Measurements from ENCODE around the gene CADPS. TPM values are rescaled to one million over a fixed set of nuclear protein-coding genes. Genes with fewer than 3 reads are reported as not detected.

Gene CADPS
- total and polyA plus RNA-seq, 9 donors, result 0.47 to 4.4 (median 1.6) TPM

DNA sequence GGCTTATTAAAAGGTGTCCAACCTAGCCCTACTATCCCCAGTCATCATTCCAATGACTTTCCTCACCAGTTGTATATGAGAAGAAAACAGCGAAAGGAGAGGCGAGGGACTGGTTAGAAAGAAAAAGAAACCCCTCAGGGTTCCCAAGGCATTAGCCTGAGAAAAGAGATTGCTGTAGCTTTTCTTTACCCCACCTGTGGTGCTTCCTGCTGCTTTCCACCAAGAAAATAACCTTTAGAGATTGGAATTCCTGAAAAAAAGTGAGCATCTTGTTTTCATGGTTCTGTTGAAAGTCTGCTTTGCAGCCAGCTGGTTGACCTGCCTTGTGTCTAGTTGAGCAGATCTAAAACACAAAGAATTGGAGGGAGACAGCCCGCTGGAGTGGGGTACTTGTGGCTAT is 196.4 kb downstream of the CADPS start:
- no CpG with 5 or more reads among the region's 3 CpGs for WGBS (ENCODE audit: insufficient coverage)
- Histone ChIP-seq H3K36me3 (ENCODE audit: control insufficient read depth, insufficient read depth, low read length) (no peaks in the 10 kb centered on the region), H3K9me3 (replicated peaks; ENCODE audit: control insufficient read depth, low read depth, low read length) (no peaks in the 10 kb centered on the region)

GRCh38 chr3:62677926-62678325 is 197.3 kb downstream of the CADPS start:
- no peaks in the 10 kb centered on the region for H3K9me3 ChIP-seq (replicated peaks; ENCODE audit: control insufficient read depth, low read depth, low read length)
- no peak overlapping the region for H3K27ac ChIP-seq (ENCODE audit: low read length)
- no peak for DNase-seq
- no peak overlapping the region for H3K4me3 ChIP-seq (ENCODE audit: low read length)
- WGBS (ENCODE audit: insufficient coverage), result no CpG with 5 or more reads among the region's 1 CpG
- H3K4me1 ChIP-seq (ENCODE audit: control insufficient read depth, insufficient read depth, low read length), result no peaks in the 10 kb centered on the region
- H3K36me3 ChIP-seq (ENCODE audit: control insufficient read depth, insufficient read depth, low read length), result no peaks in the 10 kb centered on the region
- no peaks in the 10 kb centered on the region for H3K27me3 ChIP-seq (ENCODE audit: control insufficient read depth, insufficient read depth, low read length)

More for the DNA sequence above, 196.4 kb downstream of the CADPS start:
- Histone ChIP-seq H3K4me1 (ENCODE audit: control insufficient read depth, insufficient read depth, low read length) (no peaks in the 10 kb centered on the region), H3K4me3 (ENCODE audit: low read length) (no peak overlapping the region), H3K27me3 (ENCODE audit: control insufficient read depth, insufficient read depth, low read length) (no peaks in the 10 kb centered on the region), H3K27ac (ENCODE audit: low read length) (no peak overlapping the region)
- no peak for DNase-seq

- Histone ChIP-seq H3K36me3 (ENCODE audit: control insufficient read depth, insufficient read depth, low read length) (no peaks in the 10 kb centered on the region), H3K27ac (ENCODE audit: low read length) (no peak overlapping the region), H3K4me1 (ENCODE audit: control insufficient read depth, insufficient read depth, low read length) (no peaks in the 10 kb centered on the region), H3K4me3 (ENCODE audit: low read length) (no peak overlapping the region), H3K9me3 (replicated peaks; ENCODE audit: control insufficient read depth, low read depth, low read length) (no peaks in the 10 kb centered on the region), H3K27me3 (ENCODE audit: control insufficient read depth, insufficient read depth, low read length) (no peaks in the 10 kb centered on the region)
- no peak for DNase-seq
- WGBS (ENCODE audit: insufficient coverage), result 81% methylated on average over 3 of the region's 3 CpGs
Measured at GRCh38 chr3:62676689-62677271, 198.4 kb downstream of the CADPS start.

DNA sequence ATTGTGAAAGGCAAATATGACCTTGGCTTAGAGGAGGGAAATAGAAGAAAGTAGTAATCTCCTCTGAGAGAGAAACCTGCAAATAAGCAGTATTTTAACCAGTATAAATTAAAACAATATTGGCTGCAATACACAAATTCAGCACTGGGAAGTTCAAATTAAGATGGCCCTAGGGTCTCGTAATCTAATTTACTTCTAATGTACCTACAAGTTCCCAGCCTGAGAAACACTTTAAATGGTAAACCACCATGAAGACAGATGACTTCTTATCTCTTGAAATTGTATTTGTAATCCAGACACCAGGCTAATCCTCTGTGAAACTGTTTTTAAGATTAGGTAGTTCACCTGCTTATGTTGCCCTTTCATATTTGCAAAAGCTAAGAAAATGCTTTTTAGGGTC is 199.7 kb downstream of the CADPS start:
- no peak overlapping the region for H3K27ac ChIP-seq (ENCODE audit: low read length)
- H3K27me3 ChIP-seq (ENCODE audit: control insufficient read depth, insufficient read depth, low read length), result no peaks in the 10 kb centered on the region
- H3K4me3 ChIP-seq (ENCODE audit: low read length), result no peak overlapping the region
- H3K4me1 ChIP-seq (ENCODE audit: control insufficient read depth, insufficient read depth, low read length), result no peaks in the 10 kb centered on the region
- no CpG with 5 or more reads among the region's 1 CpG for WGBS (ENCODE audit: insufficient coverage)
- no peaks in the 10 kb centered on the region for H3K36me3 ChIP-seq (ENCODE audit: control insufficient read depth, insufficient read depth, low read length)
- DNase-seq, result no peak
- no peaks in the 10 kb centered on the region for H3K9me3 ChIP-seq (replicated peaks; ENCODE audit: control insufficient read depth, low read depth, low read length)

GRCh38 chr3:62672988-62673313 is 202.3 kb downstream of the CADPS start:
- H3K36me3 ChIP-seq (ENCODE audit: control insufficient read depth, insufficient read depth, low read length), result no peaks in the 10 kb centered on the region
- H3K27me3 ChIP-seq (ENCODE audit: control insufficient read depth, insufficient read depth, low read length), result no peaks in the 10 kb centered on the region
- no peaks in the 10 kb centered on the region for H3K9me3 ChIP-seq (replicated peaks; ENCODE audit: control insufficient read depth, low read depth, low read length)
- no peaks in the 10 kb centered on the region for H3K4me1 ChIP-seq (ENCODE audit: control insufficient read depth, insufficient read depth, low read length)
- H3K27ac ChIP-seq (ENCODE audit: low read length), result no peak overlapping the region
- no peak overlapping the region for H3K4me3 ChIP-seq (ENCODE audit: low read length)
- DNase-seq, result no peak

- Histone ChIP-seq H3K4me1 (ENCODE audit: control insufficient read depth, insufficient read depth, low read length) (no peaks in the 10 kb centered on the region), H3K27ac (ENCODE audit: low read length) (no peak overlapping the region)
- WGBS (ENCODE audit: insufficient coverage), result 75% methylated on average over 8 of the region's 10 CpGs
Measured at GRCh38 chr3:62672270-62672987, 202.8 kb downstream of the CADPS start.

GRCh38 chr3:62670351-62670750 is 204.9 kb downstream of the CADPS start:
- Histone ChIP-seq H3K27ac (ENCODE audit: low read length) (no peak overlapping the region), H3K27me3 (ENCODE audit: control insufficient read depth, insufficient read depth, low read length) (no peaks in the 10 kb centered on the region), H3K4me1 (ENCODE audit: control insufficient read depth, insufficient read depth, low read length) (no peaks in the 10 kb centered on the region), H3K4me3 (ENCODE audit: low read length) (no peak overlapping the region), H3K9me3 (replicated peaks; ENCODE audit: control insufficient read depth, low read depth, low read length) (no peaks in the 10 kb centered on the region), H3K36me3 (ENCODE audit: control insufficient read depth, insufficient read depth, low read length) (no peaks in the 10 kb centered on the region)
- no peak for DNase-seq

More at GRCh38 chr3:62672270-62672987, 202.8 kb downstream of the CADPS start:
- Histone ChIP-seq H3K27me3 (ENCODE audit: control insufficient read depth, insufficient read depth, low read length) (no peaks in the 10 kb centered on the region), H3K9me3 (replicated peaks; ENCODE audit: control insufficient read depth, low read depth, low read length) (no peaks in the 10 kb centered on the region), H3K36me3 (ENCODE audit: control insufficient read depth, insufficient read depth, low read length) (no peaks in the 10 kb centered on the region), H3K4me3 (ENCODE audit: low read length) (no peak overlapping the region)
- no peak for DNase-seq

DNA sequence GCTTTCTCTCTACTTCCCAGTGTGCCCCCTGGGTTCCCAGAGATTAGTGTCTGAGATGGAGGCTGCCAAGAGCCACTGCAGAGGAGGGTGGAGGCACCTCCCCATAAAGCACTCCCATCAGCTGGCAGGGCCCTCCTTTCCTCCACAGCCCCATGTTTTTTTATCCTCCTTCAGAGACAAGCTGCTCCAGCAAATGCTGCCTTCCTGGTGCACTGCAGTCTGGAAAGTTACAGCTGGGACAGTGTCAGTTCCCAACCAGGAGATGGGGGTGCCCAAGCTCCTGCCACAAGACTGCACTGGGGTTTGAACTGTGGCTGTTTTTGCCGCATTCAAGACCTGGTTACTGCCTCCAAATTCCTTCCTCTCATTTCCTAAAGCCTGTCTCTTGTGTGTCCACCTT is 206.1 kb downstream of the CADPS start:
- DNase-seq, result no peak
- Histone ChIP-seq H3K4me1 (ENCODE audit: control insufficient read depth, insufficient read depth, low read length) (no peaks in the 10 kb centered on the region), H3K9me3 (replicated peaks; ENCODE audit: control insufficient read depth, low read depth, low read length) (no peaks in the 10 kb centered on the region), H3K27me3 (ENCODE audit: control insufficient read depth, insufficient read depth, low read length) (no peaks in the 10 kb centered on the region), H3K36me3 (ENCODE audit: control insufficient read depth, insufficient read depth, low read length) (no peaks in the 10 kb centered on the region), H3K4me3 (ENCODE audit: low read length) (no peak overlapping the region), H3K27ac (ENCODE audit: low read length) (no peak overlapping the region)
- 56% methylated on average over 1 of the region's 1 CpG for whole genome bisulfite sequencing (ENCODE audit: insufficient coverage)

DNA sequence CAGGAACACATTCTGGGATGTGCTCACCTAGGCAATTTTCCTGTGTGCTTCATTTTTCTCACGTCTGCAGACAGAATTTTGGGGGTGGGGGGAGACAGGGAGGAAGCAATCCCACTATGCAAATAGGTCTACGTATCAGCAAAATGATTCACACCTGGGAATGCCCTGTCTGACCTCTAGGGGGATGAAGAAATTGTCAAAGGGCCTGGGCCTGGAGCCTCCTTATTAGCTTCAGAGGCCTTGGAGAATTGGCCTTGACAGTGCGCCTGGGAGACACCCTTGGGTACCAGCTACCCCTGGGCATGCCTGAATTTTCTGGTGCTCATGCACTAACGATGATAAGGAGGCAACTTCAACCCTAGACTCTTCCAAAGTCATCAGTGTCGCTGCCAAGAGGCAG is 207.5 kb downstream of the CADPS start:
- WGBS (ENCODE audit: insufficient coverage), result 57% methylated on average over 1 of the region's 5 CpGs
- no peak overlapping the region for H3K4me3 ChIP-seq (ENCODE audit: low read length)

GRCh38 chr3:62665627-62666437 is 209.4 kb downstream of the CADPS start:
- no peaks in the 10 kb centered on the region for H3K27me3 ChIP-seq (ENCODE audit: control insufficient read depth, insufficient read depth, low read length)
- H3K27ac ChIP-seq (ENCODE audit: low read length), result no peak overlapping the region
- H3K4me3 ChIP-seq (ENCODE audit: low read length), result no peak overlapping the region
- H3K4me1 ChIP-seq (ENCODE audit: control insufficient read depth, insufficient read depth, low read length), result no peaks in the 10 kb centered on the region
- WGBS (ENCODE audit: insufficient coverage), result 0% methylated on average over 3 of the region's 10 CpGs
- DNase-seq, result peak; percentile 69
- no peaks in the 10 kb centered on the region for H3K36me3 ChIP-seq (ENCODE audit: control insufficient read depth, insufficient read depth, low read length)
- no peaks in the 10 kb centered on the region for H3K9me3 ChIP-seq (replicated peaks; ENCODE audit: control insufficient read depth, low read depth, low read length)

More for the DNA sequence above, 207.5 kb downstream of the CADPS start:
- Histone ChIP-seq H3K4me1 (ENCODE audit: control insufficient read depth, insufficient read depth, low read length) (no peaks in the 10 kb centered on the region), H3K9me3 (replicated peaks; ENCODE audit: control insufficient read depth, low read depth, low read length) (no peaks in the 10 kb centered on the region), H3K36me3 (ENCODE audit: control insufficient read depth, insufficient read depth, low read length) (no peaks in the 10 kb centered on the region), H3K27ac (ENCODE audit: low read length) (no peak overlapping the region), H3K27me3 (ENCODE audit: control insufficient read depth, insufficient read depth, low read length) (no peaks in the 10 kb centered on the region)
- no peak for DNase-seq

Data from muscle of leg (tissue), 11 donors.